Measurements from ENCODE around the gene FOXN3.

FOXN3 gene

GRCh38 chr14:89228921-89229639 lies 188.0 kb downstream of the FOXN3 start:
- TF ChIP-seq CTCF (IDR thresholded peaks at IDR 0.05; ENCODE audit: insufficient read depth, missing control alignments), result no peak
- DNase-seq (ENCODE audit: insufficient read length, low spot score) (no peak), FAIRE-seq (no peak)

GRCh38 chr14:89227496-89227836 lies 189.6 kb downstream of the FOXN3 start:
- no peak for TF ChIP-seq CTCF (IDR thresholded peaks at IDR 0.05; ENCODE audit: insufficient read depth, missing control alignments)
- FAIRE-seq (no peak), DNase-seq (ENCODE audit: insufficient read length, low spot score) (no peak)

- DNase-seq (ENCODE audit: insufficient read length, low spot score), result no peak
- no peak for TF ChIP-seq CTCF (IDR thresholded peaks at IDR 0.05; ENCODE audit: insufficient read depth, missing control alignments)
- no peak for FAIRE-seq
Measured at GRCh38 chr14:89226801-89227495, 190.1 kb downstream of the FOXN3 start.

- DNase-seq (ENCODE audit: insufficient read length, low spot score) (no peak), FAIRE-seq (no peak)
- TF ChIP-seq CTCF (IDR thresholded peaks at IDR 0.05; ENCODE audit: insufficient read depth, missing control alignments), result no peak
Measured at GRCh38 chr14:89225607-89226006, 191.4 kb downstream of the FOXN3 start.

GRCh38 chr14:89221109-89221810 lies 195.8 kb downstream of the FOXN3 start:
- DNase-seq (ENCODE audit: insufficient read length, low spot score) (no peak), FAIRE-seq (no peak)
- TF ChIP-seq CTCF (IDR thresholded peaks at IDR 0.05; ENCODE audit: insufficient read depth, missing control alignments), result no peak

- TF ChIP-seq CTCF (IDR thresholded peaks at IDR 0.05; ENCODE audit: insufficient read depth, missing control alignments), result no peak
- DNase-seq (ENCODE audit: insufficient read length, low spot score) (no peak), FAIRE-seq (no peak)
Measured at GRCh38 chr14:89219051-89219450, 198.0 kb downstream of the FOXN3 start.

Data from D721Med (cell line).